ENCODE results near the gene FOXO4.
"Not testable (repeated sequence)": the region's sequence is repeated elsewhere in the genome, so short reads cannot be mapped to it uniquely, and the experiment has no call there.

Gene FOXO4
- 38.3 to 42.9 (median 41.8) reads per million in 3 donors for total RNA-seq

- Histone ChIP-seq H3K4me3 (ENCODE audit: insufficient read depth, low read depth, low read length, poor library complexity, severe bottlenecking) (peak within 1 kb of the TSS; percentile 66), H3K27ac (ENCODE audit: insufficient read depth, low read length, poor library complexity, severe bottlenecking) (peak within 1 kb of the TSS; percentile 75), H3K36me3 (ENCODE audit: control insufficient read depth, insufficient read depth, low read length) (no peaks in the 10 kb centered on the region), H3K9me3 (ENCODE audit: control insufficient read depth, low read length) (no peaks in the 10 kb centered on the region), H3K4me1 (ENCODE audit: control insufficient read depth, insufficient read depth, low read length, poor library complexity, severe bottlenecking) (peaks cover 17% of the 10 kb centered on the region), H3K27me3 (replicated peaks; ENCODE audit: control insufficient read depth, insufficient read depth, low read length, poor library complexity, severe bottlenecking) (no peaks in the 10 kb centered on the region)
- DNase-seq: peak; percentile 79 to 86 (median 84)
These were observed at the start of gene FOXO4 for GRCh38 chrX:71095555-71095980. FOXO4 (plus strand) TSS chrX:71095851; CDS start chrX:71096529, 678 bp downstream.

DNA sequence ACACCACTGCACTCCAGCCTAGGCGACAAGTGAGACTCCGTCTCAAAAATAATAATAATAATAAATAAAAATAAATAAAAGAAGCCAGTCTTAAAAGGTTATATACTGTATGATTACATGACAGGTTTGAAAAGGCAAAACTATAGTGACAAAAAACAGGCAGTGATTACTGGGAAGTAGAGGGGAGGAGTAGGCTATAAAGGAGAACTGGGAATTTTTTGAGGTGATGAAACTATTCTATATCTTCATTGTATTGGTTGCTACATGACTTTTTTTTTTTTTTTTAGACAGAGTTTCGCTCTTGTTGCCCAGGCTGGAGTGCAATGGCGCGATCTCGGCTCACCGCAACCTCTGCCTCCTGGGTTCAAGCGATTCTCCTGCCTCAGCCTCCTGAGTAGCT, 47.8 kb upstream of the FOXO4 start:
- H3K27me3 ChIP-seq (replicated peaks; ENCODE audit: control insufficient read depth, insufficient read depth, low read length, poor library complexity, severe bottlenecking); H3K9me3 ChIP-seq (ENCODE audit: control insufficient read depth, low read length); H3K4me1 ChIP-seq (ENCODE audit: control insufficient read depth, insufficient read depth, low read length, poor library complexity, severe bottlenecking); H3K27ac ChIP-seq (ENCODE audit: insufficient read depth, low read length, poor library complexity, severe bottlenecking); DNase-seq; H3K36me3 ChIP-seq (ENCODE audit: control insufficient read depth, insufficient read depth, low read length); H3K4me3 ChIP-seq (ENCODE audit: insufficient read depth, low read depth, low read length, poor library complexity, severe bottlenecking): not testable (repeated sequence)

DNA sequence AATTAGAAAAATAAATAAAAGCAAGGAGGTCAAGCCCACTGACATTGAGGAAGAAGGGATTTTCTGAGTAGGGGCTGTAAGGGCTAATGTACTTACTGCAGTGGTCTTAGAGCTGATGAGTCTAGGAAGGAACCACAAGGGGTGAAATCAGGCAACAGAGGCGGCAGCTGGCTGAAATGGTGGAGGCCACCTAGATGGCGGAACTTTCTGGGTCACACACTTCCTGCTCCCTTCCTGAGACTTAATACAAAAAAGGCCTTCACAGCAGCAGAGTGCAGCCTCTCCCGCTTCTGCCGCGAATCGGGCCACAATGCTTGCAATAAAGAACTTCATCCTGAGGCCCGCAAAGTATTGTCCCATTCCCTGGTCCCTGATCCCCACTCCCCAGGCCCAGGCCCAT, 42.9 kb upstream of the FOXO4 start:
- H3K27ac ChIP-seq (ENCODE audit: insufficient read depth, low read length, poor library complexity, severe bottlenecking): no peak overlapping the region
- H3K9me3 ChIP-seq (ENCODE audit: control insufficient read depth, low read length): no peaks in the 10 kb centered on the region
- H3K27me3 ChIP-seq (replicated peaks; ENCODE audit: control insufficient read depth, insufficient read depth, low read length, poor library complexity, severe bottlenecking): no peaks in the 10 kb centered on the region
- no peaks in the 10 kb centered on the region for H3K36me3 ChIP-seq (ENCODE audit: control insufficient read depth, insufficient read depth, low read length)
- no peaks in the 10 kb centered on the region for H3K4me1 ChIP-seq (ENCODE audit: control insufficient read depth, insufficient read depth, low read length, poor library complexity, severe bottlenecking)
- no peak for DNase-seq
- H3K4me3 ChIP-seq (ENCODE audit: insufficient read depth, low read depth, low read length, poor library complexity, severe bottlenecking): no peak overlapping the region

GRCh38 chrX:71053217-71053621, 42.4 kb upstream of the FOXO4 start:
- Histone ChIP-seq H3K4me3 (ENCODE audit: insufficient read depth, low read depth, low read length, poor library complexity, severe bottlenecking) (no peak overlapping the region), H3K27ac (ENCODE audit: insufficient read depth, low read length, poor library complexity, severe bottlenecking) (no peak overlapping the region), H3K9me3 (ENCODE audit: control insufficient read depth, low read length) (no peaks in the 10 kb centered on the region), H3K27me3 (replicated peaks; ENCODE audit: control insufficient read depth, insufficient read depth, low read length, poor library complexity, severe bottlenecking) (no peaks in the 10 kb centered on the region), H3K4me1 (ENCODE audit: control insufficient read depth, insufficient read depth, low read length, poor library complexity, severe bottlenecking) (no peaks in the 10 kb centered on the region), H3K36me3 (ENCODE audit: control insufficient read depth, insufficient read depth, low read length) (no peaks in the 10 kb centered on the region)
- DNase-seq: peak in 2 of 3 donors; percentile 2 to 3

GRCh38 chrX:71056867-71057266, 38.8 kb upstream of the FOXO4 start:
- Histone ChIP-seq H3K4me1 (ENCODE audit: control insufficient read depth, insufficient read depth, low read length, poor library complexity, severe bottlenecking) (no peaks in the 10 kb centered on the region), H3K9me3 (ENCODE audit: control insufficient read depth, low read length) (no peaks in the 10 kb centered on the region), H3K27ac (ENCODE audit: insufficient read depth, low read length, poor library complexity, severe bottlenecking) (no peak overlapping the region), H3K36me3 (ENCODE audit: control insufficient read depth, insufficient read depth, low read length) (no peaks in the 10 kb centered on the region), H3K4me3 (ENCODE audit: insufficient read depth, low read depth, low read length, poor library complexity, severe bottlenecking) (no peak overlapping the region), H3K27me3 (replicated peaks; ENCODE audit: control insufficient read depth, insufficient read depth, low read length, poor library complexity, severe bottlenecking) (no peaks in the 10 kb centered on the region)
- DNase-seq: no peak

GRCh38 chrX:71057848-71058530, 37.7 kb upstream of the FOXO4 start:
- no peaks in the 10 kb centered on the region for H3K4me1 ChIP-seq (ENCODE audit: control insufficient read depth, insufficient read depth, low read length, poor library complexity, severe bottlenecking)
- H3K36me3 ChIP-seq (ENCODE audit: control insufficient read depth, insufficient read depth, low read length): no peaks in the 10 kb centered on the region
- no peak overlapping the region for H3K27ac ChIP-seq (ENCODE audit: insufficient read depth, low read length, poor library complexity, severe bottlenecking)
- DNase-seq: no peak
- no peaks in the 10 kb centered on the region for H3K9me3 ChIP-seq (ENCODE audit: control insufficient read depth, low read length)
- H3K4me3 ChIP-seq (ENCODE audit: insufficient read depth, low read depth, low read length, poor library complexity, severe bottlenecking): no peak overlapping the region
- H3K27me3 ChIP-seq (replicated peaks; ENCODE audit: control insufficient read depth, insufficient read depth, low read length, poor library complexity, severe bottlenecking): no peaks in the 10 kb centered on the region

DNA sequence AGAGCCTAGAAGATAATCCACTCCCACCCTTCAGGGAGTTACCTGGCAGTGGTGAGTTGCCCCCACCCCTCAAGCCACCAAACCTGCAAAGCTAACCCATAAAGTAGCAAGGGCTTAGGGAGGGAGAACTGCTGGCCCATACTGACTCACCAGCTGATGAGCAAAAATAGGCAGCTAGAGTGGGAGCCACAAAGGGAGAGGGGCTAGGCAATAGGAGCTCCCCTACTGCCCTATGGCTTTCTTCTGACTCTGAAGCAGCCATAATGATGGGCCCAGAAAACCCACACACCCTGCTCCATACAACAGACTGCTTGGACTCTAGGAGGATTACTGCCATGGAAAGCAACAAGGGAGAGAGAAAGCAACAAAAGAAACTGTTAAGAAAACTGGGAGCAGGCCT, 35.5 kb upstream of the FOXO4 start:
- no peak for DNase-seq
- no peak overlapping the region for H3K4me3 ChIP-seq (ENCODE audit: insufficient read depth, low read depth, low read length, poor library complexity, severe bottlenecking)
- H3K36me3 ChIP-seq (ENCODE audit: control insufficient read depth, insufficient read depth, low read length): no peaks in the 10 kb centered on the region
- H3K9me3 ChIP-seq (ENCODE audit: control insufficient read depth, low read length): no peaks in the 10 kb centered on the region
- no peaks in the 10 kb centered on the region for H3K27me3 ChIP-seq (replicated peaks; ENCODE audit: control insufficient read depth, insufficient read depth, low read length, poor library complexity, severe bottlenecking)
- H3K27ac ChIP-seq (ENCODE audit: insufficient read depth, low read length, poor library complexity, severe bottlenecking): no peak overlapping the region
- H3K4me1 ChIP-seq (ENCODE audit: control insufficient read depth, insufficient read depth, low read length, poor library complexity, severe bottlenecking): no peaks in the 10 kb centered on the region

- Histone ChIP-seq H3K27ac (ENCODE audit: insufficient read depth, low read length, poor library complexity, severe bottlenecking) (peak overlapping the region; percentile 86), H3K4me1 (ENCODE audit: control insufficient read depth, insufficient read depth, low read length, poor library complexity, severe bottlenecking) (no peaks in the 10 kb centered on the region), H3K36me3 (ENCODE audit: control insufficient read depth, insufficient read depth, low read length) (no peaks in the 10 kb centered on the region), H3K27me3 (replicated peaks; ENCODE audit: control insufficient read depth, insufficient read depth, low read length, poor library complexity, severe bottlenecking) (no peaks in the 10 kb centered on the region), H3K9me3 (ENCODE audit: control insufficient read depth, low read length) (no peaks in the 10 kb centered on the region), H3K4me3 (ENCODE audit: insufficient read depth, low read depth, low read length, poor library complexity, severe bottlenecking) (peak overlapping the region; percentile 74)
- DNase-seq: no peak
These were observed 28.6 kb upstream of the FOXO4 start for GRCh38 chrX:71067089-71067488.

- Histone ChIP-seq H3K4me3 (ENCODE audit: insufficient read depth, low read depth, low read length, poor library complexity, severe bottlenecking) (peak overlapping the region; percentile 74), H3K36me3 (ENCODE audit: control insufficient read depth, insufficient read depth, low read length) (no peaks in the 10 kb centered on the region), H3K27ac (ENCODE audit: insufficient read depth, low read length, poor library complexity, severe bottlenecking) (peak overlapping the region; percentile 86), H3K27me3 (replicated peaks; ENCODE audit: control insufficient read depth, insufficient read depth, low read length, poor library complexity, severe bottlenecking) (no peaks in the 10 kb centered on the region), H3K9me3 (ENCODE audit: control insufficient read depth, low read length) (no peaks in the 10 kb centered on the region), H3K4me1 (ENCODE audit: control insufficient read depth, insufficient read depth, low read length, poor library complexity, severe bottlenecking) (no peaks in the 10 kb centered on the region)
- no peak for DNase-seq
These were observed 28.0 kb upstream of the FOXO4 start for GRCh38 chrX:71067712-71068043.

GRCh38 chrX:71068044-71068918, 27.4 kb upstream of the FOXO4 start, which contains the start of gene SNX12:
SNX12 (minus strand) TSS chrX:71068334; CDS start chrX:71068306, 28 bp downstream.
- H3K27me3 ChIP-seq (replicated peaks; ENCODE audit: control insufficient read depth, insufficient read depth, low read length, poor library complexity, severe bottlenecking): no peaks in the 10 kb centered on the region
- DNase-seq: peak; percentile 78 to 84 (median 82)
- no peaks in the 10 kb centered on the region for H3K9me3 ChIP-seq (ENCODE audit: control insufficient read depth, low read length)
- no peaks in the 10 kb centered on the region for H3K4me1 ChIP-seq (ENCODE audit: control insufficient read depth, insufficient read depth, low read length, poor library complexity, severe bottlenecking)
- no peaks in the 10 kb centered on the region for H3K36me3 ChIP-seq (ENCODE audit: control insufficient read depth, insufficient read depth, low read length)
- H3K27ac ChIP-seq (ENCODE audit: insufficient read depth, low read length, poor library complexity, severe bottlenecking): peak within 1 kb of the TSS; percentile 86
- peak within 1 kb of the TSS; percentile 74 for H3K4me3 ChIP-seq (ENCODE audit: insufficient read depth, low read depth, low read length, poor library complexity, severe bottlenecking)

Data from effector memory CD4-positive, alpha-beta T cell (primary cell).